ENCODE data around the gene AEN. TPM values are rescaled to one million over a fixed set of nuclear protein-coding genes. Genes with fewer than 3 reads are reported as not detected.

Gene AEN
- total and polyA plus RNA-seq, 12 donors = 4.9 to 29.3 (median 12.9) TPM

DNA sequence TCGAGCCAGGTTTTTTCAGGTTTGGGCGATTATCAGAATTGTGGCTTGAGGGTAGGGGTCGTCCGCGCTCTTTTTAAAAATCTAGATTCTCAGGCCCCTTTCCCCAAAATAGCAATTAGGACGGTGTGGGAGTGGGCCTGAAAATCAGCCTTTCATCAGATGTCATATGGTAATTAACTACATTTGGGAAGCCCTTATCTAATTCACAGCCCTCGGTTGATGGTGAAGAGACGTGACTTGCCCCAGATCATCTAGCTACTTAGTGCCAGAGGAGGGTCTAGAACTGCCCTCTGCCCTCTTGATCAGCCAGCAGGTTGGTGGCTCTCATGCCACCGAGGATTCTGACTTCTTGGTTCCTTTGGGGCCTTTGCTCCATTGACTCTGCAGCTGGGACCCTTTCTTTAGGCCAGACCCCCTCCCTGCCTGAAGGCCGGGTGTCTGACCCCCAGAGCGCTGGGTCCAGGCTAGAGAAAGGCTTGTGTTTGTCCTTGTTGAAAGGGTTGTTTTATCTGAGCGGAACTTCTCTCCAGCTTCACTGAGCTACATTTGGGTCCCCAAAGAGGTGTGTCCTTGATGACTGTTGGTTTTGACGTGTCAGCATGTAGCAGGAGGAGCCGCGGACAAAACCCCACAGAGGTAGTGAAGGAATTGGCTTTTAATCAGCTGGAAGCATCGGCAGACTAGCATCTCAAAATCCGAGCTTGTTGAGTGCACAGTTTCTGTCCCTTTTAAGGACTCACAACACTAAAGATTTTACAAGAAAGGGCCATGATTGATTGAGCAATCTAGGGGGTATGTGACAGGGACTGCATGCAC, 857 bp downstream of the AEN start:
- Histone ChIP-seq H3K27me3 (no peaks in the 10 kb centered on the region), H3K4me3 (peak overlapping the region; percentile 69 to 97 (median 78)), H3K27ac (peak overlapping the region; percentile 64 to 93 (median 84)), H3K4me1 (replicated peaks in 1 of 2) (peaks cover 12 to 39% of the 10 kb centered on the region in 2 donors), H3K9me3 (replicated peaks in 1 of 3) (no peaks in the 10 kb centered on the region), H3K36me3 (replicated peaks in 1 of 2) (peaks cover 0 to 9% of the 10 kb centered on the region in 2 donors)
- WGBS, 4 donors = 4 to 13% (median 12%) methylated on average over 11 to 17 of the region's 17 CpGs
- intact Hi-C loops (cut with DNase I) = no loop called here
- TF ChIP-seq, protein P1, sequence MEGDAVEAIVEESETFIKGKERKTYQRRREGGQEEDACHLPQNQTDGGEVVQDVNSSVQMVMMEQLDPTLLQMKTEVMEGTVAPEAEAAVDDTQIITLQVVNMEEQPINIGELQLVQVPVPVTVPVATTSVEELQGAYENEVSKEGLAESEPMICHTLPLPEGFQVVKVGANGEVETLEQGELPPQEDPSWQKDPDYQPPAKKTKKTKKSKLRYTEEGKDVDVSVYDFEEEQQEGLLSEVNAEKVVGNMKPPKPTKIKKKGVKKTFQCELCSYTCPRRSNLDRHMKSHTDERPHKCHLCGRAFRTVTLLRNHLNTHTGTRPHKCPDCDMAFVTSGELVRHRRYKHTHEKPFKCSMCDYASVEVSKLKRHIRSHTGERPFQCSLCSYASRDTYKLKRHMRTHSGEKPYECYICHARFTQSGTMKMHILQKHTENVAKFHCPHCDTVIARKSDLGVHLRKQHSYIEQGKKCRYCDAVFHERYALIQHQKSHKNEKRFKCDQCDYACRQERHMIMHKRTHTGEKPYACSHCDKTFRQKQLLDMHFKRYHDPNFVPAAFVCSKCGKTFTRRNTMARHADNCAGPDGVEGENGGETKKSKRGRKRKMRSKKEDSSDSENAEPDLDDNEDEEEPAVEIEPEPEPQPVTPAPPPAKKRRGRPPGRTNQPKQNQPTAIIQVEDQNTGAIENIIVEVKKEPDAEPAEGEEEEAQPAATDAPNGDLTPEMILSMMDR (IDR thresholded peaks at IDR 0.05) = no peak
- peak in 1 of 2 donors; percentile 23 for TF ChIP-seq POLR2A (IDR thresholded peaks at IDR 0.05)
- DNase-seq = peak in 5 of 7 donors; percentile 40 to 77 (median 52)

DNA sequence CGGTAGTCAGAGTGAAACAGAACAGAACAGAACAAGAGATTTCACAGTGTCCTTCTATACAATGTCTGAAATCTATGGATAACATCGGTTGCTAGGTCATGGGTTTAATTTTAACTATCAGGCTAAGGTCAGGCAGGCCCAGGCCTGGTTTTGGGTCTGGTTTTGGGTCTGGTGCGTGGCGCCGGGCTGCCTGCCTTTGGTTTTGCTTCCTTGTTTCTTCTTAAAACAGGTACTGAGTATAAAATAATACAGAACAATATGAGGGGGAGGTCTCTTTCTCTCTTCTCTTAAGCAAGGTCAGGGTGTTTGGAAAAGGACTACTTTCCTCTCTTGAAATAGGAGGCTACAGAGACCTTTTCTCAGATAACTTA, 1.4 kb downstream of the AEN start:
- intact Hi-C loops (cut with DNase I) = no loop called here
- Histone ChIP-seq H3K4me1 (replicated peaks in 1 of 2) (peaks cover 12 to 39% of the 10 kb centered on the region in 2 donors), H3K27ac (peak overlapping the region; percentile 64 to 93 (median 84)), H3K4me3 (peak overlapping the region in 1 of 4 donors; percentile 79), H3K27me3 (no peaks in the 10 kb centered on the region), H3K9me3 (replicated peaks in 1 of 3) (no peaks in the 10 kb centered on the region), H3K36me3 (replicated peaks in 1 of 2) (peaks cover 0 to 9% of the 10 kb centered on the region in 2 donors)
- no peak for TF ChIP-seq POLR2A (IDR thresholded peaks at IDR 0.05)
- TF ChIP-seq, protein P1 (IDR thresholded peaks at IDR 0.05) = no peak
- DNase-seq = no peak
- 37 to 61% (median 44%) methylated on average over 5 of the region's 5 CpGs for WGBS, 4 donors

DNA sequence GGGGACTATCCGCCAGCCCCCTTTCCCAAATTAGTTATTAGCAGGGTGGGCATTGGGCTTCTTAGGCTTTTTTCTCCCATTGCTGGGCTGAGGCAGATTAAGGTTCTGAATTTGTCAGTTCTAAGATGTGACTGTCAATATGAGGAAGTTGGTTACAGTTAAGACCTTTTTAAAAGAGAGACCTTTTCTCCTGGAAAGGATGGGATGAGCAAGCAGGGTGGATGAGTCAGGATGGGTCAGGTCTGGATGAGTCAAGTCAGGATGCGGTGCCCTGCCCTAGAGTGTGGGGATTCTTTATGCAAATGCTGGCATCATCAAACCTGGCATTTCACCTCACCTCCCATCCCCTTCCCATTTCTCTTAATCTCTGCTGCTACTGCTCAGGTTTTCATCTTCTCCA, 1.9 kb downstream of the AEN start:
- Histone ChIP-seq H3K27ac (peak overlapping the region in 4 of 5 donors; percentile 48 to 93 (median 88)), H3K36me3 (replicated peaks in 1 of 2) (peaks cover 0 to 9% of the 10 kb centered on the region in 2 donors), H3K9me3 (replicated peaks in 1 of 3) (no peaks in the 10 kb centered on the region), H3K4me1 (replicated peaks in 1 of 2) (peaks cover 12 to 39% of the 10 kb centered on the region in 2 donors), H3K27me3 (no peaks in the 10 kb centered on the region), H3K4me3 (no peak overlapping the region)
- DNase-seq = peak in 6 of 7 donors; percentile 60 to 77 (median 72)
- WGBS, 4 donors = 47 to 56% (median 51%) methylated on average over 2 of the region's 2 CpGs
- TF ChIP-seq, protein P1 (IDR thresholded peaks at IDR 0.05) = no peak
- no peak for TF ChIP-seq POLR2A (IDR thresholded peaks at IDR 0.05)
- intact Hi-C loops (cut with DNase I) = no loop called here

DNA sequence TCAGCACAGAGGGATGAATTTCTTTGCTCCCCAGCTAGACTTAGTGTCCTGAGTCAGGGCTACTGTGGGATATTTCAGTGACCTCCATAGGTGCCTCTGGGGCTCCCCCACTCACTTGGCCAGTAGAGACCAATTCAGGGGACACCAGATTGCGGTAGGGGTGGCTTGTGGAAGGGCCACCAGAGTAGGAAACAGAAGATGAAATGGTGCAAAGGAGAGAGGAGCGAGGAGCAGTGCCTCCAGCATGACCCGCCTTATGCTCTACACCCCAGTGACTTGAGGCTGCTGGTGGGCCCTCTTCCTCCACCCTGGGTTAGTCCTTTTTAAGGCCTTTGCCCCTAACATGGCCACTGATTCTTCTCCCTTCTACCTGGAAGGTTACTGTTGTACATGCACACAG, 2.5 kb downstream of the AEN start:
- H3K9me3 ChIP-seq (replicated peaks in 1 of 3) = no peaks in the 10 kb centered on the region
- TF ChIP-seq, protein P1 (IDR thresholded peaks at IDR 0.05) = no peak
- no peak for TF ChIP-seq POLR2A (IDR thresholded peaks at IDR 0.05)
- peaks cover 0 to 9% of the 10 kb centered on the region in 2 donors for H3K36me3 ChIP-seq (replicated peaks in 1 of 2)
- no peaks in the 10 kb centered on the region for H3K27me3 ChIP-seq
- peak overlapping the region in 2 of 5 donors; percentile 84 to 93 for H3K27ac ChIP-seq
- no peak for DNase-seq
- H3K4me3 ChIP-seq = no peak overlapping the region
- 84 to 100% (median 94%) methylated on average over 3 of the region's 3 CpGs for WGBS, 4 donors
- intact Hi-C loops (cut with DNase I) = no loop called here
- H3K4me1 ChIP-seq (replicated peaks in 1 of 2) = peaks cover 12 to 39% of the 10 kb centered on the region in 2 donors
